ENCODE measurements around the gene STARD13.

The STARD13 gene

DNA sequence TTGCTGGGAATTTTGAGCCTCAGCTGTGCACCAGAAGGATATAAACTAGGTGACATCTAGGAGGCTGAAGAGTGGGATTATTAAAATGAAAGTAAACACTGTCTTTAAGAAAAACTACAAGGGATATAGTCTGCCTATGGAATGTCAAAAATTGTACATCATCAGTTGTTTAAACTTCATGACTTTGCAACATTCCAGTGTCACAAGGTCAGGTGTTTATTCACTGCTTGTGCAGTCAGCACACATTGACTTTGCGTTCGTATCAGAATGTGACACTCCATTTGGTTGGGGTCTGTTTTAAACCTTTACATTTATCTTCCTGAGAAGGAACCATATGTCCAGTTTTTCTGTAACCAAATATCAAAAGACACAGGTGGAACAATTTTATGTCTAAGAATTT is 183.7 kb downstream of the STARD13 start:
- no peak for TF ChIP-seq FOXM1 (IDR thresholded peaks at IDR 0.05; ENCODE audit: borderline replicate concordance, low read depth)
- TF ChIP-seq TEAD4 (IDR thresholded peaks at IDR 0.05), result no peak
- no peak for TF ChIP-seq TCF12 (IDR thresholded peaks at IDR 0.05; ENCODE audit: low read depth)

DNA sequence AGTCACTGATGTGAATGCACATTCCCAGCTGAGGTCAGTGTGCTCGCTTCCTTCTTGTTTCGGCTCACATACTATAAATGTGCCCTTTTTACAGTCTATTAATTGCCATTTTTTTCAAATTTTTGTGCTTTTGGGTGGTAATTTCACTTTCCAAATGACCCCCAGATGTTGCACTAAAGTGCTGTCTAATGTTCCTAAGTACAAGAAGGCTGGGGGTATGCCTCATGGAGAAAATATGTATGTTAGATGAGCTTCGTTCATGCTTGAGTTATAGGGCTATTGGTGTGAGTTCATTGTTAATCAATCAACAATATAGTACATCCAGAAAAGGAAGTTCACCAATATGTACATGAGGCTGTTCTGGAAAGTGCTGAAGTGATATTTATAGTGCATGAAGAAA is 184.7 kb downstream of the STARD13 start:
- TF ChIP-seq CREB1 (IDR thresholded peaks at IDR 0.05; ENCODE audit: low read depth) (no peak), TAF1 (IDR thresholded peaks at IDR 0.05; ENCODE audit: low read depth) (no peak), YY1 (IDR thresholded peaks at IDR 0.05; ENCODE audit: low read depth) (no peak), EGR1 (IDR thresholded peaks at IDR 0.05) (no peak), CEBPB (IDR thresholded peaks at IDR 0.05) (no peak)
- TF ChIP-seq, protein P1, sequence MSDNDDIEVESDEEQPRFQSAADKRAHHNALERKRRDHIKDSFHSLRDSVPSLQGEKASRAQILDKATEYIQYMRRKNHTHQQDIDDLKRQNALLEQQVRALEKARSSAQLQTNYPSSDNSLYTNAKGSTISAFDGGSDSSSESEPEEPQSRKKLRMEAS (IDR thresholded peaks at IDR 0.05), result no peak
- TF ChIP-seq, protein P2, sequence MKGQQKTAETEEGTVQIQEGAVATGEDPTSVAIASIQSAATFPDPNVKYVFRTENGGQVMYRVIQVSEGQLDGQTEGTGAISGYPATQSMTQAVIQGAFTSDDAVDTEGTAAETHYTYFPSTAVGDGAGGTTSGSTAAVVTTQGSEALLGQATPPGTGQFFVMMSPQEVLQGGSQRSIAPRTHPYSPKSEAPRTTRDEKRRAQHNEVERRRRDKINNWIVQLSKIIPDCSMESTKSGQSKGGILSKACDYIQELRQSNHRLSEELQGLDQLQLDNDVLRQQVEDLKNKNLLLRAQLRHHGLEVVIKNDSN (IDR thresholded peaks at IDR 0.05), result no peak

DNA sequence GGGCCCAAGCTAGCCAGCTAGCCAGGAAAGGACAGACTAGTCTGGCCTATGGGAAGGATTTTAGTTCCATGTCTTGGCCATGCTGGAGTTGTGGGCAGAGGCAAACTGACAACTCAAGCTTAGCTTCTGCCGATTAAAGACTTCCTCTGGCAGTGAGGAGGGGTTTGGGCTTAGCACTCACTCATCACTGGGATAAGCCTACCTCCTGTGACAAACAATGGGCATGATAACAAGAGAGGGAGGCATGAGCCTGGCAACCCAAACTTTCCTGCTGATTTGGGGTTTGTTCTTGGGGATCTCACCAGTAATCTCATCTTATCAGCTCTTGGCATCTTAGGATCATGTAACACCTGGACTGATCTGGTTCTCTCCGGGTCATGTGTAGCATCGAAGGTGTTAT is 185.7 kb downstream of the STARD13 start:
- TF ChIP-seq FOXM1 (IDR thresholded peaks at IDR 0.05; ENCODE audit: borderline replicate concordance, low read depth) (no peak), RAD21 (IDR thresholded peaks at IDR 0.05; ENCODE audit: low read depth) (no peak), TAF1 (IDR thresholded peaks at IDR 0.05; ENCODE audit: low read depth) (no peak), CEBPB (IDR thresholded peaks at IDR 0.05) (no peak)
- TF ChIP-seq, protein P1 (IDR thresholded peaks at IDR 0.05), result no peak

DNA sequence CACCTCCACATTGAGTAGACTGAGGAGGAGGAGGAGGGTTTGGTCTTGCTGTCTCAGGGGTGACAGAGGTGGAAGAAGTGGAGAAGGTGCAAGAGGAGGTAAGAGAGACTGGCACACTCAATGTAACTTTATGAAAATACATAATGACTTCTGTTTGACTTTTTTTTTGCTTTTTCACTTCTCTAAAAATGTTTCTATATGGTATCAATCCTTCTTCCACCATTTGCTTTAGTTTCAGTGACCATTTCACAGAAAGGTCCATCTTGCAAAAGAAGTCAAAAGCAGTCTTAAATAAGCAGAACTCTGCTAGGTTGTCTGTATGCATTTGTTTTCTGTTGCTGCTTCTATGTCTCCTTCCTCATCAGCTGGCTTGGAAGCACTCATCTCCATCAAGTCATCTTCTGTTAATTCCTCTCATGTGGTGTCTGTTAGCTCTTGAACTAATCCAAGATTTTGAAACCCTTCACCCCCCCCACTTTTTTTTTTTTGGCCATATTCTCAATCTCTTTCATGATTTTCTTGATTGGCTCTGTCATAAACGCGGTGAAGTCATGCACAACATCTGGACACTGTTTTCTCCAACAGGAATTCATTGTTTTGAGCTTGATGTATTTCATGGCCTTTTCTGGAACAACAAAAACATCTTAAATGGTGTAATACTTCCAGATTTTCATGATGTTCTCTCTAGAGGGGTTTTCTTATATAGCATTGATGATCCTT is 188.5 kb downstream of the STARD13 start:
- TF ChIP-seq TCF12 (IDR thresholded peaks at IDR 0.05; ENCODE audit: low read depth) (no peak), YY1 (IDR thresholded peaks at IDR 0.05; ENCODE audit: low read depth) (no peak), EGR1 (IDR thresholded peaks at IDR 0.05) (no peak), RAD21 (IDR thresholded peaks at IDR 0.05; ENCODE audit: low read depth) (no peak), EP300 (IDR thresholded peaks at IDR 0.05; ENCODE audit: borderline replicate concordance) (no peak), NFIC (IDR thresholded peaks at IDR 0.05) (no peak)
- TF ChIP-seq, protein P1 (IDR thresholded peaks at IDR 0.05), result no peak

DNA sequence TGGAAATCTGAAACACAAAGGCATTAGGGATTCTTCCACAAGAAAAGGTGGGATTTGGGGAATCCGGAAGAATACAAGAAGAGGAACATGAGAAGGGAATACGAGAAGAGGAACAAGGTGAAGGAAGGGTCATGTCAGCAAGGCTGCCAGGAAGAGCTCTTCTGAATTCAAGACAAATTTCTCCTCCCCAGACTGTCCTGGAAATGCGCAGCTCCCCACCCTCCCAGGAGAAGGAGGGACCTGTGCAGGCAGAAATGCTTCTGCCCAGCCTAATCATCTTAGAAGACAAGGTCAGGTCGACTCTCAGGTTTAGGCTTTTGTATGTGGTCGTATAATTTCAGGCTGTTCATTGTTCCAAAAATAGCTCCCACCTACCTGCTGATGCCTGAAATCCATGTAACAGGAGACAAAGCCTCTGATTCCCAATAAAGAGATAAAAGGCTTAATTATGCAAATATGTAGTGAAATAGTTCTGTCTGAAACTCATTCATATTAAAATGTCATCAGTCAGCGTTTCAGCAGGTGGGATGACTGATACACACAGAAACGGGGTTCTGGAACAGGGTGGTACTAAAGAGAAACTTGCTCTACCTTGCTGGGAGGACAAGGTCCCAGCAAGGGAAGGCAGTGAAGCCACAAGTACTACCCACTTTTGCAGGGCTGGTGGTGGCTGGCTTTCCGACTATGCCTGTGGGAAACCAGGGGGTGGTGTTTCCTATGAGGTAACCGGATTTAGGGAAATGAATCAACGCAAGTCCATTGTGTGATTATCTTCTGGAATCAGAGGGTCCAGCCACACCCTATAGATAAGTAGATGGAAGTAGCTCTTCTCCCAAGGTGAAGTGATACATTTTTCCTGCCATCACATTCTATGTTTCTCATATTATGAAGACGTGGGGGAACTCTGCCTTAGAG is 193.2 kb downstream of the STARD13 start:
- TF ChIP-seq RAD21 (IDR thresholded peaks at IDR 0.05; ENCODE audit: low read depth), result no peak

DNA sequence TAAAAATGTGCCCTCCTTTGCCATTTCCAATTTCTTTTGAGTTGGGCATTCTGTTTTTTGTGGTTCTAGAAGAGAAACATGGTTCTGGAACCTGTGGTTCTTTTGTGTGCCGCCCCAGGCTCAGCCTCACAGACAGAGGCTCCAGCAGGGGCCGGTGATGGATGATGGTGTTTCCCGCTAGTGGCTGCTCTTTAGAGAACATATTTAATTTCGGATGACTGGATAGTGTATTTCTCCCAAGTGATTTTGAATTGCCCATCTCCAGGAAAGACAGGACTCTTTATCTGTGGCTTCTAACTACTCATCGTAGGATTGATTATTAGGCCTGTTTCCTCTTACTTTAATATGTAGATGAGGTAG is 194.2 kb downstream of the STARD13 start:
- TF ChIP-seq YY1 (IDR thresholded peaks at IDR 0.05; ENCODE audit: low read depth), result no peak
- TF ChIP-seq TAF1 (IDR thresholded peaks at IDR 0.05; ENCODE audit: low read depth), result no peak
- TF ChIP-seq, protein P2 (IDR thresholded peaks at IDR 0.05), result no peak
- no peak for TF ChIP-seq NFIC (IDR thresholded peaks at IDR 0.05)
- TF ChIP-seq ZBTB7A (IDR thresholded peaks at IDR 0.05; ENCODE audit: low read depth), result no peak
- TF ChIP-seq CEBPB (IDR thresholded peaks at IDR 0.05), result no peak
- no peak for TF ChIP-seq RAD21 (IDR thresholded peaks at IDR 0.05; ENCODE audit: low read depth)
- TF ChIP-seq TCF12 (IDR thresholded peaks at IDR 0.05; ENCODE audit: low read depth), result no peak
- TF ChIP-seq TEAD4 (IDR thresholded peaks at IDR 0.05), result no peak
- TF ChIP-seq CREB1 (IDR thresholded peaks at IDR 0.05; ENCODE audit: low read depth), result no peak
- TF ChIP-seq, protein P1 (IDR thresholded peaks at IDR 0.05), result no peak

DNA sequence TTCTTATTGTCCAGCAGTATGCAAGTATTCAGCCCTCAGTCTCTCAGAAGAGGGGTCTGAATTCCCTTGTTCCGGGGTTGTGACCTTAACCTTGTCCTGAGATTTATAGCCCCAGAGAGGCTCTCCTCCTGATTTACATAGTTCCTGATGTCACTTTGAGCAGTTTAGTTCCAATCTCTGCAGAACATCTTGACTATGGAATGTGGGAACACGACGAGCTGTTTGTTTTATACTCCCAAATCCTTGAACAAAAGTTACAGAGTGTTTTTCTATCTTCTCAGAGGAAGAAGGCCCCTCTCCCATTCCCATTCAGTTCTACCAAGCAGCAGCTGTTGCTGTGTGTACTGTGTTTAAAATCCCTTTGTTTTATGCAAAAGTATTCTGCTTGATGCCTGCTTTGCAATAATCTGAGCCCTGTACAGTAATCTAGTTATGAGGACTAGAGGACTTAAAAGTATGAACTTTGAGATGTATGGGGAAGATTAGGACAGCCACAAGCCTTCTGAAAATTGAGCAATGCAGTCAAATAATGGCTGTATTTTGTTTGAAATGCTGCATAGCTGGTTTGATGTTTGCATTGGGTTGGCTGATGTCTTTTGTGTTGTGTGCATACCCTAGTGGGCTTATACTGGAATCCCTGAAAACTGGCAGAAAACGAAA is 194.7 kb downstream of the STARD13 start:
- TF ChIP-seq ZBTB7A (IDR thresholded peaks at IDR 0.05; ENCODE audit: low read depth) (no peak), YY1 (IDR thresholded peaks at IDR 0.05; ENCODE audit: low read depth) (no peak), EP300 (IDR thresholded peaks at IDR 0.05; ENCODE audit: borderline replicate concordance) (no peak), NFIC (IDR thresholded peaks at IDR 0.05) (no peak), RAD21 (IDR thresholded peaks at IDR 0.05; ENCODE audit: low read depth) (no peak), CEBPB (IDR thresholded peaks at IDR 0.05) (no peak), FOXM1 (IDR thresholded peaks at IDR 0.05; ENCODE audit: borderline replicate concordance, low read depth) (no peak), TCF12 (IDR thresholded peaks at IDR 0.05; ENCODE audit: low read depth) (no peak), CREB1 (IDR thresholded peaks at IDR 0.05; ENCODE audit: low read depth) (no peak), TEAD4 (IDR thresholded peaks at IDR 0.05) (no peak), EGR1 (IDR thresholded peaks at IDR 0.05) (no peak)
- TF ChIP-seq, protein P1 (IDR thresholded peaks at IDR 0.05), result no peak
- TF ChIP-seq, protein P2 (IDR thresholded peaks at IDR 0.05), result no peak

DNA sequence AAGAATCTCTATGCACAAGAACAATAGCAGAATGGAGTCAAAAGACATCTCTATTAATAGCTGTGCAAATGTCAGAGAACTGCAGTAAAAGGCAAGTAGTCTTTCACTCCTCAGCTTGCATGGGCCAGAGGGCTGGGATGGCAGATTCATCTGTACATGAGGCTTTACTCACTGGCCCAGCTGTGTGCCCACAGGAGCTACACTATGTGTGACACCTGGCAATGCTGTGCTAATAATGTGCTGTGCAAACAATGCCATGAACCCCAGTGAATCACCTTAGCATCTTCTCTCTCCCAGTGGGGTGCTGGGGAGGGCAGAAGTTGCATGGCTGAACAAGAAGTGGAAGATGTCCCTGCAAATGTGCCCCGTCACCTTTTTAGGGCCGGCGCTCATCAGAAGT is 196.2 kb downstream of the STARD13 start:
- TF ChIP-seq EP300 (IDR thresholded peaks at IDR 0.05; ENCODE audit: borderline replicate concordance), result no peak

Data from Ishikawa (cell line).